ENCODE data around the gene GLI3. TPM values are rescaled to one million over a fixed set of nuclear protein-coding genes. Genes with fewer than 3 reads are reported as not detected.

The GLI3 gene
- total RNA-seq, 1 donor from 2014 or later, result 32.0 TPM

- Histone ChIP-seq H3K4me3 (no peak overlapping the region), H3K9me3 (ENCODE audit: low read depth) (no peaks in the 10 kb centered on the region), H3K36me3 (peaks cover 7% of the 10 kb centered on the region), H2AFZ (replicated peaks) (no peak overlapping the region), H3K79me2 (ENCODE audit: low read depth) (peaks cover 97% of the 10 kb centered on the region), H3K9ac (no peak overlapping the region), H3K4me2 (no peak overlapping the region), H3F3A (ENCODE audit: low read depth) (peaks cover 12% of the 10 kb centered on the region), H3K27ac (no peak overlapping the region), H4K20me1 (ENCODE audit: low read depth) (peaks cover 91% of the 10 kb centered on the region), H3K4me1 (peaks cover 17% of the 10 kb centered on the region), H3K27me3 (no peaks in the 10 kb centered on the region)
- H3K36me3 Mint-ChIP-seq, result peaks cover 37% of the 10 kb centered on the region
- no peak for DNase-seq (ENCODE audit: low spot score)
- peaks cover 40% of the 10 kb centered on the region for H3K4me1 Mint-ChIP-seq
- H3K4me3 Mint-ChIP-seq, result no peak overlapping the region
- TF ChIP-seq CTCF (IDR thresholded peaks at IDR 0.05) (no peak), EZH2phosphoT487 (IDR thresholded peaks at IDR 0.05) (no peak), EZH2 (IDR thresholded peaks at IDR 0.05) (no peak)
- no peaks in the 10 kb centered on the region for H3K9me3 Mint-ChIP-seq
- peaks cover 7% of the 10 kb centered on the region for H3K27me3 Mint-ChIP-seq (ENCODE audit: insufficient read depth, low read depth)
- H3K27ac Mint-ChIP-seq, result no peak overlapping the region
Measured at GRCh38 chr7:42104231-42104630, 132.8 kb downstream of the GLI3 start.

GRCh38 chr7:42103456-42103855, 133.6 kb downstream of the GLI3 start:
- Mint-ChIP-seq H3K4me3 (no peak overlapping the region), H3K9me3 (no peaks in the 10 kb centered on the region), H3K27me3 (ENCODE audit: insufficient read depth, low read depth) (peaks cover 7% of the 10 kb centered on the region), H3K27ac (no peak overlapping the region), H3K4me1 (peaks cover 38% of the 10 kb centered on the region), H3K36me3 (peaks cover 37% of the 10 kb centered on the region)
- Histone ChIP-seq H3K4me1 (peaks cover 9% of the 10 kb centered on the region), H2AFZ (replicated peaks) (no peak overlapping the region), H3K9me3 (ENCODE audit: low read depth) (no peaks in the 10 kb centered on the region), H3K79me2 (ENCODE audit: low read depth) (peaks cover 97% of the 10 kb centered on the region), H3K27me3 (no peaks in the 10 kb centered on the region), H3F3A (ENCODE audit: low read depth) (peaks cover 5% of the 10 kb centered on the region), H3K36me3 (peaks cover 7% of the 10 kb centered on the region), H3K27ac (no peak overlapping the region), H3K4me2 (no peak overlapping the region), H4K20me1 (ENCODE audit: low read depth) (peaks cover 91% of the 10 kb centered on the region), H3K9ac (no peak overlapping the region), H3K4me3 (no peak overlapping the region)
- DNase-seq (ENCODE audit: low spot score), result no peak
- TF ChIP-seq CTCF (IDR thresholded peaks at IDR 0.05) (no peak), EZH2phosphoT487 (IDR thresholded peaks at IDR 0.05) (no peak), EZH2 (IDR thresholded peaks at IDR 0.05) (no peak)

- peaks cover 5% of the 10 kb centered on the region for H3K4me1 ChIP-seq
- H3K4me3 ChIP-seq, result no peak overlapping the region
- H3K4me2 ChIP-seq, result no peak overlapping the region
- H2AFZ ChIP-seq (replicated peaks), result no peak overlapping the region
- H4K20me1 ChIP-seq (ENCODE audit: low read depth), result peaks cover 91% of the 10 kb centered on the region
- peaks cover 7% of the 10 kb centered on the region for H3K36me3 ChIP-seq
- H3K4me1 Mint-ChIP-seq, result peaks cover 38% of the 10 kb centered on the region
- no peak overlapping the region for H3K4me3 Mint-ChIP-seq
- TF ChIP-seq EZH2 (IDR thresholded peaks at IDR 0.05) (no peak), EZH2phosphoT487 (IDR thresholded peaks at IDR 0.05) (no peak), CTCF (IDR thresholded peaks at IDR 0.05) (no peak)
- peaks cover under 1% of the 10 kb centered on the region for H3F3A ChIP-seq (ENCODE audit: low read depth)
- no peak overlapping the region for H3K27ac ChIP-seq
- H3K27me3 Mint-ChIP-seq (ENCODE audit: insufficient read depth, low read depth), result peaks cover 7% of the 10 kb centered on the region
- peaks cover 97% of the 10 kb centered on the region for H3K79me2 ChIP-seq (ENCODE audit: low read depth)
- H3K27ac Mint-ChIP-seq, result no peak overlapping the region
- peaks cover 37% of the 10 kb centered on the region for H3K36me3 Mint-ChIP-seq
- DNase-seq (ENCODE audit: low spot score), result no peak
- H3K27me3 ChIP-seq, result no peaks in the 10 kb centered on the region
- H3K9ac ChIP-seq, result no peak overlapping the region
- no peaks in the 10 kb centered on the region for H3K9me3 Mint-ChIP-seq
- H3K9me3 ChIP-seq (ENCODE audit: low read depth), result no peaks in the 10 kb centered on the region
Measured at GRCh38 chr7:42103020-42103419, 134.0 kb downstream of the GLI3 start.

Data from neural progenitor cell (in vitro differentiated cells).